Activated CD8-positive, alpha-beta T cell treated with anti-CD3 and anti-CD28 coated beads for 36 hours (primary cell): ENCODE measurements around the gene AP1AR. TPM values are rescaled to one million over a fixed set of nuclear protein-coding genes. Genes with fewer than 3 reads are reported as not detected.

Experiments
- ATAC-seq: fragments of 200-7000 bp; cut with Tn5 transposase; one replicate; pipeline ENCODE4 v1.10.0; 2021; ENCODE audit warnings: mild to moderate bottlenecking, moderate library complexity
- CTCF ChIA-PET: fragments of 350-600 bp; sonication (Branson Sonifier 250); formaldehyde crosslinking; loops from one replicate; lab custom pipeline; 2021; ENCODE audit warnings: antibody characterized with exemption; lab: Charles Lee
- POLR2A ChIA-PET: fragments of 350-600 bp; sonication (Branson Sonifier 250); formaldehyde crosslinking; loops from one replicate; lab custom pipeline; 2021; ENCODE audit warnings: antibody characterized with exemption; lab: Charles Lee
- DNase-seq: peaks from one replicate; pipeline ENCODE4 v3.0.0-alpha.2; 2020
- H3K27ac Mint-ChIP-seq: one replicate; pipeline ENCODE4 v1.8.0; 2021; ENCODE audit warnings: mild to moderate bottlenecking, mixed read lengths
- H3K27me3 Mint-ChIP-seq: one replicate; pipeline ENCODE4 v1.8.0; 2021; ENCODE audit warnings: mixed read lengths
- H3K36me3 Mint-ChIP-seq: one replicate; pipeline ENCODE4 v1.8.0; 2021; ENCODE audit warnings: low read depth, mixed read lengths
- H3K4me1 Mint-ChIP-seq: one replicate; pipeline ENCODE4 v1.8.0; 2021; ENCODE audit warnings: low read depth, mixed read lengths
- H3K4me3 Mint-ChIP-seq: one replicate; pipeline ENCODE4 v1.8.0; 2021; ENCODE audit warnings: mild to moderate bottlenecking, moderate library complexity, mixed read lengths
- H3K9me3 Mint-ChIP-seq: one replicate; pipeline ENCODE4 v1.8.0; 2021; ENCODE audit warnings: mixed read lengths
- intact Hi-C: fragments of 100-400 bp; cut with micrococcal nuclease; formaldehyde crosslinking; loops from one replicate; pipeline ENCODE4 v1.10.0; 2022
- total RNA-seq, 2 experiments: library from RNA; stranded (reverse); gene quantifications; one replicate each; pipeline ENCODE4 v1.2.3, GENCODE V29; 2021
- TF ChIP-seq, protein P1 (sequence below): fragments of 200-600 bp; IDR thresholded peaks from one replicate; pipeline ENCODE4 v1.8.0; 2022; ENCODE audit warnings: antibody characterized with exemption, mild to moderate bottlenecking

The AP1AR gene
- total RNA-seq, 2 experiments from 2014 or later: 15.5 to 17.7 TPM

DNA sequence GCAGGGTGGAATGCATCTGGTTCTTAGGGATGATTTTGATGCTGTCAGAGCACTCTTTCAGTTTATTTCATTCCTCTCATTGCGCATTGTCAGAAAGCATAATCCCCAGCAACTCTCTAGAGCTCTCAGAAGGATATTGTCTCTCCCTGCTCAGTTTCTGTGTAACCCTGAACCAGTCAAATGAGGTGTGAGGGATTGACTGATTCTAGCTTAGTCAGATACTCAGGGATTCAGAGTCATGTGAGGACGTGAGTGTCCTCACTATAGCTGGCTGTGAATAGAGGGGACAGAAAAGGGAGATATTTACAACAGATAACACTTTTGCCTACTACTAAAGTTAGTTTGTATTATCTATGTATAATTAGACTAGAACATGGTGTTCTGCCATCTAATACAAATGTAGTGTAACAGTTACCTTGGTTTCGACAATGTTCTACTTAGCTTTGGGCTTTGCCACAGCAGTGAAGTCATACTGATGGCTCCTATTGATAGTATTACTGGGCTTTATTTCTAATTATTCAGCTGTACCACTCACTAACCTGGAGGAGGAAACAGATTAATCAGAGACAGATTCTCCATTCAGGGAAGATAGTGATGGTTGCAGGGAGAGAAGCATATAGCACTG is 19.5 kb downstream of the AP1AR start:
- DNase-seq (no peak), ATAC-seq (no peak)
- intact Hi-C loops: no loop called here
- TF ChIP-seq, protein P1, sequence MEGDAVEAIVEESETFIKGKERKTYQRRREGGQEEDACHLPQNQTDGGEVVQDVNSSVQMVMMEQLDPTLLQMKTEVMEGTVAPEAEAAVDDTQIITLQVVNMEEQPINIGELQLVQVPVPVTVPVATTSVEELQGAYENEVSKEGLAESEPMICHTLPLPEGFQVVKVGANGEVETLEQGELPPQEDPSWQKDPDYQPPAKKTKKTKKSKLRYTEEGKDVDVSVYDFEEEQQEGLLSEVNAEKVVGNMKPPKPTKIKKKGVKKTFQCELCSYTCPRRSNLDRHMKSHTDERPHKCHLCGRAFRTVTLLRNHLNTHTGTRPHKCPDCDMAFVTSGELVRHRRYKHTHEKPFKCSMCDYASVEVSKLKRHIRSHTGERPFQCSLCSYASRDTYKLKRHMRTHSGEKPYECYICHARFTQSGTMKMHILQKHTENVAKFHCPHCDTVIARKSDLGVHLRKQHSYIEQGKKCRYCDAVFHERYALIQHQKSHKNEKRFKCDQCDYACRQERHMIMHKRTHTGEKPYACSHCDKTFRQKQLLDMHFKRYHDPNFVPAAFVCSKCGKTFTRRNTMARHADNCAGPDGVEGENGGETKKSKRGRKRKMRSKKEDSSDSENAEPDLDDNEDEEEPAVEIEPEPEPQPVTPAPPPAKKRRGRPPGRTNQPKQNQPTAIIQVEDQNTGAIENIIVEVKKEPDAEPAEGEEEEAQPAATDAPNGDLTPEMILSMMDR: no peak
- ChIA-PET CTCF (interaction anchor here (1.7 to 2.1 kb wide), 2 partner anchors 11 to 151 kb away, joined by 7 read pairs; no protein-coding TSS in a partner anchor), POLR2A (no interaction called here)
- Mint-ChIP-seq H3K9me3 (no peaks in the 10 kb centered on the region), H3K27ac (no peak overlapping the region), H3K27me3 (no peaks in the 10 kb centered on the region), H3K36me3 (peaks cover 3% of the 10 kb centered on the region), H3K4me1 (peaks cover 9% of the 10 kb centered on the region), H3K4me3 (no peak overlapping the region)

DNA sequence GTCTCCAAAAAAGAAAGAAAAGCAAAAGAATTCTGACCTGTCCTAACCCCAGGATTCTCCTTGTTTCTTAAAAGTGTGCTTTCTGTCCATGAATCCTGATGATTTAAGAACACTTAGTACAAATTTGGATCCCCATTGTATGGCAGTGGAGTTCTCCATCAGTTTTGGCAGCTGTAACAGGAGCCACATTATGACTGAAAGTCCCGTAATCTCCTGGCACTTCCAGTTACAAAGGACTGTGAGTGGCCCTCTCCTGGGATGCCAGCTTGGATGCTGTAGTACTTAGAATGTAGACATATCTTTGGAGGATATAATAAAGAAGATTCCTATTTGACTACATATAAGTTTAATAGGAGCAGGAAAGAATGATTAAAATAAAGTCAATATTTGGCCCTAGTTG is 20.6 kb downstream of the AP1AR start:
- Mint-ChIP-seq H3K27ac (no peak overlapping the region), H3K27me3 (no peaks in the 10 kb centered on the region)

DNA sequence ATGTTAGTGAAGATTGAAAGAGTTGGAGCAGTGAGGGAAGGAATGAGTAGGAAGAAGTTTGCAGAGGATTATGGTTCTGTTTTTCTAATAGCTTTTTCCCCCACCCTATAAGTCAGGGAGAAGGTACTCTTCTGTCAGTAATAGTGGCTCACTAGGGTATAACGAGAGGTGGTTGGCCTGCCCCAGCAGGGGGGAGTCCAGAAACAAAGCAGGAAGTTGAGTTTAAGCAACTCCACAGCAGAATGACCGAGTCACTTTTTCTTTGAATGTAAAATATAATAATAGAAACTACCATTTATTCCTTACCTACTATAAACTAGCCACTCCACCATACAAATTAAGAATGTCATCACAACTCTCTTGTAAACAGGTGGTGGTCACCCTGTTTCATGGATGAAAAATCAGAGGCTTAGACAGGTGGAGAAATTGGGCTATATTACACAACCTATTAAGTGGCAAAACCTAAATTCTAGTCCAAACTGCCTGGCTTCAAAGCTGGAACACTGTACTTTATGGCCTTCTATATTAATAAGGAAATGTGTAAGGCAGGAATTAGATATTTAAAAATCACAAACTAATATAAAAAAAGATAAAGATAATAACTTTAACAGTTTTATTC is 21.9 kb downstream of the AP1AR start:
- H3K27ac Mint-ChIP-seq: no peak overlapping the region
- TF ChIP-seq, protein P1: no peak
- H3K4me3 Mint-ChIP-seq: no peak overlapping the region
- no peaks in the 10 kb centered on the region for H3K27me3 Mint-ChIP-seq
- H3K9me3 Mint-ChIP-seq: no peaks in the 10 kb centered on the region
- ChIA-PET CTCF (no interaction called here), POLR2A (no interaction called here)
- intact Hi-C loops: no loop called here
- ATAC-seq: no peak
- DNase-seq: no peak
- H3K4me1 Mint-ChIP-seq: peaks cover 4% of the 10 kb centered on the region
- H3K36me3 Mint-ChIP-seq: peaks cover 6% of the 10 kb centered on the region

More for the DNA sequence above, 20.6 kb downstream of the AP1AR start:
- ChIA-PET POLR2A (no interaction called here), CTCF (no interaction called here)
- ATAC-seq (no peak), DNase-seq (no peak)
- no peak overlapping the region for H3K4me3 Mint-ChIP-seq
- H3K4me1 Mint-ChIP-seq: peaks cover 4% of the 10 kb centered on the region
- intact Hi-C loops: no loop called here
- TF ChIP-seq, protein P1: no peak
- H3K36me3 Mint-ChIP-seq: peaks cover 6% of the 10 kb centered on the region
- H3K9me3 Mint-ChIP-seq: no peaks in the 10 kb centered on the region

DNA sequence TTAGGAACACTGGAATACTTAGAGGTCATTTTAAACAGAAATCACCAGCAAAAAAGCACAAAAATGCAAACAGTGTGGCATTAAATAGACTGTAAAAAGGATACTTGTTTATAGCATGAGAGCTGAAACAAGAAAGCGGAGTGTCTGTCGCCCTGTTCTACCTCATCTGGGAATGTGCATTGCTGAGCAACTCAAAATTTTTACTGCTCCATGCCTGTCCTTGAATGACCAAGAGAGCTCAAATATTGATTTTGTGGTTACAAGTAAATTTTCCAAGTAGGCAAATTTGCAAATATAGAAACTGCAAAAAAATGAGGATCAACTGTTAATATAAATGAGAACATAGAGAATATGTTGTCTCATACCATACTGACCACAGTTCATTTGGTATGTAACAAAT is 25.5 kb downstream of the AP1AR start:
- H3K4me1 Mint-ChIP-seq: peaks cover 4% of the 10 kb centered on the region
- CTCF ChIA-PET: interaction anchor here (0.8 to 3.4 kb wide), 4 partner anchors 9 to 65 kb away, joined by 3 to 10 read pairs (median 4); no protein-coding TSS in a partner anchor
- H3K27ac Mint-ChIP-seq: no peak overlapping the region

More for the DNA sequence above, 25.5 kb downstream of the AP1AR start:
- POLR2A ChIA-PET: no interaction called here
- intact Hi-C loops: no loop called here
- DNase-seq (no peak), ATAC-seq (no peak)
- Mint-ChIP-seq H3K4me3 (no peak overlapping the region), H3K36me3 (peaks cover 6% of the 10 kb centered on the region), H3K27me3 (no peaks in the 10 kb centered on the region), H3K9me3 (no peaks in the 10 kb centered on the region)
- TF ChIP-seq, protein P1: no peak
